H9 (cell line): ENCODE measurements around the gene OR2D2. TPM values are rescaled to one million over a fixed set of nuclear protein-coding genes. Genes with fewer than 3 reads are reported as not detected.

Experiments
- DNase-seq: peaks from one replicate; pipeline ENCODE4 v3.0.0-alpha.2; 2017
- H2AFZ ChIP-seq: one replicate; pipeline ENCODE4 v1.6.1; 2013; ENCODE audit warnings: mild to moderate bottlenecking, low read length, control low read depth, moderate library complexity
- H2AK5ac ChIP-seq: 2 replicates; pipeline ENCODE4 v1.6.1; 2013; ENCODE audit warnings: low read length, control low read depth, mixed read lengths; ENCODE audit not compliant: insufficient read length
- H2BK120ac ChIP-seq: one replicate; pipeline ENCODE4 v1.6.1; 2013; ENCODE audit warnings: low read depth, mild to moderate bottlenecking, low read length, control low read depth, inconsistent platforms; ENCODE audit not compliant: poor library complexity, severe bottlenecking
- H2BK12ac ChIP-seq: 2 replicates; pipeline ENCODE4 v1.6.1; 2013; ENCODE audit warnings: low read length, control low read depth, mixed read lengths, low read depth; ENCODE audit not compliant: insufficient read length
- H2BK15ac ChIP-seq: 2 replicates; pipeline ENCODE4 v1.6.1; 2013; ENCODE audit warnings: low read depth, low read length, control low read depth
- H2BK20ac ChIP-seq: one replicate; pipeline ENCODE4 v1.6.1; 2013; ENCODE audit warnings: low read depth, mild to moderate bottlenecking, low read length, control low read depth, inconsistent platforms; ENCODE audit not compliant: poor library complexity, severe bottlenecking
- H2BK5ac ChIP-seq: 2 replicates; pipeline ENCODE4 v1.6.1; 2013; ENCODE audit warnings: low read length, control low read depth, mixed read lengths; ENCODE audit not compliant: insufficient read length
- H3K14ac ChIP-seq: 2 replicates; pipeline ENCODE4 v1.6.1; 2013; ENCODE audit warnings: low read length, control low read depth; ENCODE audit not compliant: insufficient read depth
- H3K18ac ChIP-seq: 2 replicates; pipeline ENCODE4 v1.6.1; 2013; ENCODE audit warnings: low read depth, mild to moderate bottlenecking, mixed read lengths, low read length, control low read depth; ENCODE audit not compliant: insufficient read length
- H3K23ac ChIP-seq: 2 replicates; pipeline ENCODE4 v1.6.1; 2013; ENCODE audit warnings: low read length, control low read depth, mixed read lengths, low read depth; ENCODE audit not compliant: insufficient read length
- H3K23me2 ChIP-seq: 2 replicates; pipeline ENCODE4 v1.6.1; 2013; ENCODE audit warnings: low read depth, mild to moderate bottlenecking, mixed read lengths, low read length, control low read depth; ENCODE audit not compliant: insufficient read length, poor library complexity, severe bottlenecking
- H3K27ac ChIP-seq: 2 replicates; pipeline ENCODE4 v1.5.1; 2013; ENCODE audit warnings: low read length, control low read depth, mixed read lengths, low read depth; ENCODE audit not compliant: insufficient read length
- H3K27me3 ChIP-seq: 2 replicates; pipeline ENCODE4 v1.6.1; 2013; ENCODE audit warnings: low read length, control low read depth, inconsistent platforms; ENCODE audit not compliant: insufficient read depth
- H3K4ac ChIP-seq: 2 replicates; pipeline ENCODE4 v1.6.1; 2013; ENCODE audit warnings: low read depth, mild to moderate bottlenecking, control low read depth, inconsistent platforms, low read length, moderate library complexity
- H3K4me1 ChIP-seq: 2 replicates; pipeline ENCODE4 v1.6.1; 2013; ENCODE audit warnings: low read length, control low read depth, inconsistent platforms; ENCODE audit not compliant: insufficient read depth
- H3K4me2 ChIP-seq: 2 replicates; pipeline ENCODE4 v1.6.1; 2013; ENCODE audit warnings: low read length, control low read depth, mixed read lengths; ENCODE audit not compliant: insufficient read length, insufficient read depth
- H3K56ac ChIP-seq: 2 replicates; pipeline ENCODE4 v1.6.1; 2013; ENCODE audit warnings: low read depth, mild to moderate bottlenecking, mixed read lengths, low read length, control low read depth; ENCODE audit not compliant: insufficient read length
- H3K79me1 ChIP-seq: 2 replicates; pipeline ENCODE4 v1.6.1; 2013; ENCODE audit warnings: low read depth, mild to moderate bottlenecking, moderate library complexity, low read length, control low read depth, inconsistent platforms; ENCODE audit not compliant: insufficient read depth, poor library complexity, severe bottlenecking
- H3K79me2 ChIP-seq: 2 replicates; pipeline ENCODE4 v1.6.1; 2013; ENCODE audit warnings: low read length, control low read depth, inconsistent platforms; ENCODE audit not compliant: insufficient read depth
- H3K9ac ChIP-seq: 2 replicates; pipeline ENCODE4 v1.6.1; 2013; ENCODE audit warnings: low read length, control low read depth, mixed read lengths; ENCODE audit not compliant: insufficient read length; ENCODE audit errors: extremely low read depth
- H3K9me3 ChIP-seq: one replicate; pipeline ENCODE4 v1.6.1; 2013; ENCODE audit warnings: low read depth, low read length, inconsistent platforms; ENCODE audit not compliant: control insufficient read depth
- H3T11ph ChIP-seq: one replicate; pipeline ENCODE4 v1.6.1; 2013; ENCODE audit warnings: mild to moderate bottlenecking, low read length, control low read depth, inconsistent platforms
- H4K20me1 ChIP-seq: one replicate; pipeline ENCODE4 v1.6.1; 2013; ENCODE audit not compliant: control insufficient read depth, insufficient read length, insufficient read depth
- H4K5ac ChIP-seq: 2 replicates; pipeline ENCODE4 v1.6.1; 2013; ENCODE audit warnings: low read depth, mild to moderate bottlenecking, mixed read lengths, low read length, control low read depth; ENCODE audit not compliant: insufficient read length
- H4K8ac ChIP-seq: replicated peaks from 2 replicates; pipeline ENCODE4 v1.6.1; 2013; ENCODE audit warnings: low read length, control low read depth, mixed read lengths, low read depth; ENCODE audit not compliant: insufficient read length
- H4K91ac ChIP-seq: 2 replicates; pipeline ENCODE4 v1.6.1; 2013; ENCODE audit warnings: low read depth, mild to moderate bottlenecking, moderate library complexity, mixed read lengths, low read length, control low read depth; ENCODE audit not compliant: insufficient read length
- H3K27ac Mint-ChIP-seq, 3 experiments: 2 replicates in 2 of 3; 3 replicates in 1 of 3; pipeline ENCODE4 v1.8.0; 2020 to 2021; ENCODE audit warnings: mixed read lengths in 3 of 3, mild to moderate bottlenecking in 1 of 3, moderate library complexity in 1 of 3
- H3K27me3 Mint-ChIP-seq: 2 replicates; pipeline ENCODE4 v1.8.0; 2021; ENCODE audit warnings: low read depth, mild to moderate bottlenecking, moderate library complexity, mixed read lengths
- H3K36me3 Mint-ChIP-seq, 3 experiments: 2 replicates in 2 of 3; 3 replicates in 1 of 3; pipeline ENCODE4 v1.8.0; 2020 to 2021; ENCODE audit warnings: low read depth in 3 of 3, mixed read lengths in 3 of 3; ENCODE audit not compliant: insufficient read depth in 1 of 3
- H3K4me1 Mint-ChIP-seq, 2 experiments: 2 replicates each; pipeline ENCODE4 v1.8.0; 2020; ENCODE audit warnings: mixed read lengths in 2 of 2
- H3K4me3 Mint-ChIP-seq, 2 experiments: 2 replicates in 1 of 2; 3 replicates in 1 of 2; pipeline ENCODE4 v1.8.0; 2020 to 2021; ENCODE audit warnings: mild to moderate bottlenecking in 2 of 2, mixed read lengths in 2 of 2, moderate library complexity in 1 of 2
- H3K9me3 Mint-ChIP-seq, 2 experiments: 2 replicates in 1 of 2; 3 replicates in 1 of 2; pipeline ENCODE4 v1.8.0; 2020; ENCODE audit warnings: mild to moderate bottlenecking in 2 of 2, mixed read lengths in 2 of 2, moderate library complexity in 1 of 2
- CTCF ChIP-seq: fragments of 200-600 bp; sonication (generic); conservative IDR thresholded peaks from 3 replicates; pipeline ENCODE4 v1.8.0; 2021; ENCODE audit warnings: antibody characterized with exemption, mild to moderate bottlenecking
- WGBS: extraction: QIAGEN DNeasy Blood & Tissue Kit; methylation state at CpG from one replicate; pipeline ENCODE4 v1.1.7; 2013; ENCODE audit warnings: missing lambda C conversion rate, low lambda C conversion rate, mixed read lengths; ENCODE audit not compliant: insufficient read length; ENCODE audit errors: extremely low coverage; 5-methylcytosine and 5-hydroxymethylcytosine counted together
- total RNA-seq: library from RNA; stranded (reverse); gene quantifications from 2 replicates; pipeline ENCODE4 v1.2.1, GENCODE V29; 2021

The OR2D2 gene
- total RNA-seq, 1 experiment from 2014 or later, result 0.26 TPM

DNA sequence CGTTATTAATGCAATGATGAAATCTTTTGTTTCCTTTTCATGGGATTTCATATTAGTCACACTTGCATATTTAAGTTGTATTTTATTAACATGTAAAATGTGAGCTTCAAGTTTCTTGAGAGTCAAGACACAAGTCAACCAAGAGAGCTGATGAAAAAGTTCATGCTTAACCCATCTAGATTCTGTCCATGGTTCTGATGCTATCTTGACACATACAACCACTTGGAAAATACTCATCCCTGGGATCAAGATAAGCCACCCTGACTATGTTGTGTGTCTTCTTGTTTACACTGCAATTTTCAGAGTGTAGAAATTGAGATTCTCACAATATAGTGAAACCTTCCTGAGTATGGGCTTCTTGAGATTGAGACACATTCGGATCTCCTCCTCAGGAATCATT, 16.5 kb downstream of the OR2D2 start:
- Mint-ChIP-seq H3K27ac (no peak overlapping the region), H3K4me3 (no peak overlapping the region), H3K4me1 (no peaks in the 10 kb centered on the region), H3K27me3 (no peaks in the 10 kb centered on the region), H3K9me3 (peaks cover 2 to 7% of the 10 kb centered on the region in 2 experiments; a peak in 3 of 5 replicates), H3K36me3 (no peaks in the 10 kb centered on the region)
- Histone ChIP-seq H3K27me3 (no peaks in the 10 kb centered on the region), H3K79me1 (no peaks in the 10 kb centered on the region), H2AFZ (no peak overlapping the region), H3K9me3 (no peaks in the 10 kb centered on the region), H3K23ac (no peak overlapping the region), H2BK20ac (no peak overlapping the region), H3K79me2 (no peaks in the 10 kb centered on the region), H3K4me1 (no peaks in the 10 kb centered on the region), H2BK12ac (no peak overlapping the region), H4K20me1 (no peaks in the 10 kb centered on the region), H2AK5ac (no peak overlapping the region), H3K14ac (no peak overlapping the region), H2BK5ac (no peak overlapping the region), H2BK15ac (no peak overlapping the region), H3K4me2 (no peak overlapping the region), H3T11ph (no peak overlapping the region), H4K8ac (no peak overlapping the region), H3K4ac (no peak overlapping the region), H4K5ac (no peak overlapping the region), H2BK120ac (no peak overlapping the region), H3K23me2 (no peaks in the 10 kb centered on the region), H3K18ac (no peak overlapping the region), H3K9ac (no peak overlapping the region), H3K56ac (no peak overlapping the region), H4K91ac (no peak overlapping the region), H3K27ac (no peak overlapping the region)
- no CpG with 5 or more reads among the region's 2 CpGs for WGBS
- no peak for DNase-seq
- no peak for TF ChIP-seq CTCF
